SU-DHL-6 (cell line): ENCODE measurements around the gene AMZ2.

Source experiments
- CTCF ChIP-seq: fragments of 200-600 bp; sonication (generic); IDR thresholded peaks from one replicate; pipeline ENCODE4 v1.5.1; 2017; ENCODE audit warnings: antibody characterized with exemption, mild to moderate bottlenecking, low read length, moderate library complexity; ENCODE audit not compliant: insufficient read depth, poor library complexity, severe bottlenecking
- EZH2phosphoT487 ChIP-seq: fragments of 200-600 bp; sonication (generic), shearing (Covaris generic); conservative IDR thresholded peaks from 2 replicates; pipeline ENCODE4 v1.6.1; 2018; ENCODE audit warnings: mild to moderate bottlenecking, antibody characterized with exemption, low read length, moderate library complexity, mixed read lengths

- TF ChIP-seq CTCF (no peak), EZH2phosphoT487 (no peak)
Observed at GRCh38 chr17:68297195-68297594, 49.4 kb downstream of the AMZ2 start.
